Fibroblast of pulmonary artery (primary cell): ENCODE data around the gene TPPP2.

Experiments used
- DNase-seq: peaks from one replicate; pipeline ENCODE4 v3.0.0-alpha.2; 2010; ENCODE audit warnings: low read depth
- H3K4me3 ChIP-seq: replicated peaks from 2 replicates; pipeline ENCODE4 v1.5.1; 2011; ENCODE audit warnings: low read depth, mild to moderate bottlenecking, control low read depth, low read length, moderate library complexity
- CTCF ChIP-seq: IDR thresholded peaks from 2 replicates; pipeline ENCODE4 v1.5.1; 2011; ENCODE audit warnings: mild to moderate bottlenecking, control low read depth, low read length, inconsistent platforms; ENCODE audit errors: missing control alignments

TPPP2 gene

GRCh38 chr14:21026988-21027315, 3.1 kb upstream of the TPPP2 start:
- DNase-seq: no peak
- H3K4me3 ChIP-seq: no peak overlapping the region
- no peak for TF ChIP-seq CTCF

GRCh38 chr14:21030531-21030930, 514 bp downstream of the TPPP2 start:
- DNase-seq: no peak
- no peak overlapping the region for H3K4me3 ChIP-seq
- no peak for TF ChIP-seq CTCF

DNA sequence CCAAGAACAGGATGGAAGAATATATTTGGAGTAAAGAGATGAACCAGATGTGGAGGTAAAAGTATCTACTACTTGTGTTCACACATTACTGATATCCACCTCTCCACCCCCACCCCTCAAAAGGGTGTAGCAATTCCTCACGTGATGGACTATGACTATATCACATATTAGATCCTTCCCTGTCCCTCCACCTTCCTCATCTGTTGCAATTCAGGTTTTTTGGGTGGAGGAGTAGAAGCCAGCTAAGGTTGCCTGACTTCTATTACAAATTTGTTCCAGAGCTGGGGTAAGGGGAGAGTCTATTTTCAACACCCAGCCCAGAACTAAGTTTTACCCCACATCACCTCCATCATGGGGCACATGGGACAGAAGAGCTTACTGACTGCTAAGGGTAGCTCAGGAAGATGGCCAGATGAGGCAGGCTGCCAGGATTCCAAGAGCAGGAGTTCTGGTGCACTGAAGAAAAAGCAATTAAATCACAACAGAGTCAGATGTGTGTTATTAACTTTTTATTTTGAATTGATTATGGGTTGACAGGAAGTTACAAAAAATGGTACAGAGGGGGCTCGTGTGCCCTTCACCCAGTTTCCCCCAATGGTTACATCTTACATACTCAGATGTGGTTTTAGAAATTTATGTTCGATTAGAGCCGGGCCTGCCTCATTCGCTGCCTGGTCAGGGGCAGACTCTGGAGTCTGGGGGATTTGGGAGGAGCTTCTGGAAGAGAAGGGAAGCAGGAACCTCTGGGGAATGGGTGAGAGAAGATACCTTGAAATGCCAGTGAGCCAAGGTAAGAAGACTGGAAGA, 2.5 kb downstream of the TPPP2 start:
- no peak for DNase-seq
- H3K4me3 ChIP-seq: no peak overlapping the region
- TF ChIP-seq CTCF: no peak

DNA sequence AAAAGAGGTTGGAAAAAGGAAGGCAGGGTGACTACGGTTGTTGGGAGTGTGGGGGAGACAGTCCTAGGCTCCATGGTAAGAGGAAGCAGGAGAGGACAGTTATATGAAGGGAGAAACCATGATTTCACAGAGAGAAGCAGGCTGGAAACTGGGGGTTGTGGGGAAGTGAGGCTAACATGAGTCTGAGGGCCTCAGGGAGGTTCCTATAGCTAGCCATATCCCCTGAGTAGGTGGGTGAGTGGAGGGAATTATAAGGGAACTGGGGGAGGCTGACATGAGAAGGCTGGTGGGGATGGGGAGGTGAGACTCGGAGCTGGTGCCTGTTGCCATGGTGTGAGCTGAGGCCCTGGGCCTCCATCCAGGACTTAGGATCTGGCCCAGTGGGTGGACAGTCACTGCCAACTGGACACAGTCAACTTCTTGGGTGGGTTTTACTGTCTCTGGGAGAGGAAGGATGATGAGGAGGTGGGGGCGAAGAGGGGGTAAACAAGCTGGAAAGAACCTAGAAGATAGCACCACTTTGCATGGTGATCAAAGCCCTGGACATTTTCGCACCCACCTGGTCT, 3.2 kb downstream of the TPPP2 start:
- H3K4me3 ChIP-seq: no peak overlapping the region
- DNase-seq: no peak
- no peak for TF ChIP-seq CTCF

GRCh38 chr14:21034707-21035106, 4.7 kb downstream of the TPPP2 start, which contains the start of gene RNASE13:
Gene RNASE13, minus strand, starts transcription at chr14:21034807. Its CDS starts 519 bp downstream, at chr14:21034288.
- TF ChIP-seq CTCF: no peak
- DNase-seq: no peak
- no peak within 1 kb of the TSS for H3K4me3 ChIP-seq

DNA sequence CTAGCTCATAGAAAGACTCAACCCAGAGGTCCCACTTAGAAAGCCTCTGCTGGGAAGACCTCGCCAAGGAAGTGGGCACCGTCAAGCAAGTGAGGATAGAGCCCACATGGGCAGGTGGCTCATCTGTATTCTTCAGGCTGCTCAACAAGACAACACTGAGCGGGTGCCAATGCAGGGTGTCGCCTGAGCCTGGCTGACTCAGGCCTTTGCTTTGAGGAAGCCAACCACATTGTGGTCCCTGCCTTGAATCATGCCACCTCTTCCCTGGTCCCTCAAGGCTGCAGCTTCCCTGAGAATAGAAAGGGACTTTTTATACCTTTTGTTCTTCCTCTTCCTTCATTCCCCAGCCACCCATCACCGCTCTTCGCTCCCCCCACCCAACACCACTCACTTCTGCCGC, 6.7 kb downstream of the TPPP2 start:
- H3K4me3 ChIP-seq: no peak overlapping the region
- no peak for TF ChIP-seq CTCF
- no peak for DNase-seq

DNA sequence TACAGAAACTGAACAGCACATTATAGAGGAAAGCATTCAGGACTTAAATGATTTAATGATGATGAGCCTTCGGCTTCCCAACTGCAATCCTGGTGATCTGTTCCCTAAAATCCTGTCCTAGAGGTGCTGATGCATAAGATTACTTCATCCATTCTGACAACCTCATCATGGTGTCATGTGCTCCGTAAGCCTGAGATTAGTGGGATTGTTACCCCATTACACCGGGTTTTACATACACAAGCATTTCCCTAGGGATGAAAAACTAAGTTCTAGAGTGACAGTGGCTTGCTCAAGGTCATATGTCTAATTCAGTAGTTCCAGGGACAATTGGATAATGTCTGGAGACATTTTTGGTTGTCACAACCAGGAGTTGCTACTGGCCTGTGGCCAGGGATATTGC, 7.1 kb downstream of the TPPP2 start:
- no peak for DNase-seq
- no peak overlapping the region for H3K4me3 ChIP-seq
- no peak for TF ChIP-seq CTCF
